GM12878 (cell line): ENCODE data around the gene C16orf78. TPM values are rescaled to one million over a fixed set of nuclear protein-coding genes. Genes with fewer than 3 reads are reported as not detected.

Source experiments
- ATAC-seq: fragments of 200-7000 bp; cut with Tn5 transposase; 3 replicates; pipeline ENCODE4 v1.9.1; 2020; ENCODE audit warnings: mild to moderate bottlenecking, moderate library complexity
- BruUV-seq: library from RNA; stranded (reverse); fragments of 400-500 nt; replicated peaks from 2 replicates; lab custom pipeline; 2021; lab: Mats Ljungman, UMichigan
- CTCF ChIA-PET: fragments of 300-600 bp; sonication (Branson Sonifier 250); formaldehyde crosslinking; extraction: SDS; loops from one replicate; lab custom pipeline; 2021; ENCODE audit warnings: inconsistent platforms; lab: Yijun Ruan, JAX
- POLR2A ChIA-PET: fragments of 350-600 bp; formaldehyde crosslinking; extraction: SDS; loops from one replicate; lab custom pipeline; 2021; ENCODE audit warnings: inconsistent platforms; lab: Charles Lee
- RAD21 ChIA-PET: fragments of 300-600 bp; sonication (Branson Sonifier 250); formaldehyde crosslinking; loops from one replicate; lab custom pipeline; 2023; ENCODE audit warnings: antibody characterized with exemption; ENCODE audit not compliant: unreplicated experiment; lab: Charles Lee
- SMC1A ChIA-PET: fragments of 300-600 bp; sonication (Branson Sonifier 250); formaldehyde crosslinking; loops from one replicate; lab custom pipeline; 2023; ENCODE audit not compliant: unreplicated experiment, uncharacterized antibody; lab: Charles Lee
- DNase-seq: peaks from one replicate; pipeline ENCODE4 v3.0.0-alpha.2; 2011; ENCODE audit warnings: low read depth, low spot score
- FAIRE-seq: peaks from 3 replicates; lab custom pipeline; 2011; peaks lifted over from hg19 to GRCh38; lab: Jason Lieb, UNC
- H2AFZ ChIP-seq: 2 replicates; pipeline ENCODE4 v1.6.0; 2011; ENCODE audit warnings: low read depth, low read length, control low read depth; ENCODE audit not compliant: control insufficient read depth
- H3K27ac ChIP-seq: 2 replicates; pipeline ENCODE4 v1.5.1; 2011; ENCODE audit warnings: control low read depth; ENCODE audit not compliant: control insufficient read depth, insufficient read depth
- H3K27me3 ChIP-seq, 2 experiments: replicated peaks in 1 of 2; 2 replicates each; pipeline versions ENCODE4 v1.6.0 to v1.6.1; 2011; ENCODE audit warnings: low read length in 1 of 2; ENCODE audit not compliant: control insufficient read depth in 2 of 2, insufficient read depth in 2 of 2
- H3K36me3 ChIP-seq, 2 experiments: 2 replicates each; pipeline ENCODE4 v1.5.1; 2011; ENCODE audit warnings: low read length in 1 of 2; ENCODE audit not compliant: control insufficient read depth in 2 of 2, insufficient read depth in 2 of 2
- H3K4me1 ChIP-seq: 2 replicates; pipeline ENCODE4 v1.6.1; 2011; ENCODE audit warnings: mild to moderate bottlenecking, low read length, moderate library complexity, mixed read lengths; ENCODE audit not compliant: control insufficient read depth, insufficient read depth
- H3K4me2 ChIP-seq: 2 replicates; pipeline ENCODE4 v1.6.0; 2011; ENCODE audit warnings: control low read depth; ENCODE audit not compliant: control insufficient read depth, insufficient read depth
- H3K4me3 ChIP-seq: fragments of 200-600 bp; sonication (generic); 2 replicates; pipeline ENCODE4 v1.5.1; 2016
- H3K79me2 ChIP-seq: 2 replicates; pipeline ENCODE4 v1.6.0; 2011; ENCODE audit warnings: low read length; ENCODE audit not compliant: control insufficient read depth, insufficient read depth
- H3K9ac ChIP-seq: 2 replicates; pipeline ENCODE4 v1.8.0; 2011; ENCODE audit warnings: low read length, control low read depth, mixed read lengths; ENCODE audit not compliant: control insufficient read depth, insufficient read depth
- H3K9me3 ChIP-seq: replicated peaks from 3 replicates; pipeline ENCODE4 v1.5.1; 2011; ENCODE audit warnings: mild to moderate bottlenecking, low read length; ENCODE audit not compliant: control insufficient read depth, insufficient read depth
- H4K20me1 ChIP-seq: 2 replicates; pipeline ENCODE4 v1.6.0; 2011; ENCODE audit not compliant: control insufficient read depth, insufficient read depth
- RAD21 ChIP-seq: IDR thresholded peaks from 2 replicates; pipeline ENCODE4 v1.6.1; 2011; ENCODE audit warnings: mild to moderate bottlenecking, low read depth, low read length, moderate library complexity; ENCODE audit not compliant: insufficient read depth
- RAD51 ChIP-seq: fragments of 450-650 bp; IDR thresholded peaks from 2 replicates; pipeline ENCODE4 v1.6.1; 2016; ENCODE audit warnings: moderate library complexity, mild to moderate bottlenecking, inconsistent platforms
- YBX1 ChIP-seq: fragments of 450-650 bp; IDR thresholded peaks from 2 replicates; pipeline ENCODE4 v1.6.1; 2016; ENCODE audit warnings: antibody characterized with exemption
- WGBS: methylation state at CpG from one replicate; pipeline ENCODE4 v1.1.6; 2016; ENCODE audit warnings: low lambda C conversion rate; ENCODE audit not compliant: insufficient replicate concordance, insufficient coverage; ENCODE audit errors: missing lambda C conversion rate; 5-methylcytosine and 5-hydroxymethylcytosine counted together
- in situ Hi-C: fragments of 300-500 bp; cut with MboI; formaldehyde crosslinking; loops from 9 replicates; pipeline ENCODE4 v1.14.3; 2018; ENCODE audit warnings: mixed read lengths
- intact Hi-C: fragments of 100-400 bp; cut with micrococcal nuclease; formaldehyde crosslinking; loops from one replicate; pipeline ENCODE4 v1.14.2; 2022; ENCODE audit not compliant: unreplicated experiment
- polyA plus RNA-seq, 11 experiments: library from polyadenylated mRNA; depleted of rRNA in 4 of 11; unstranded in 6 of 11; stranded (reverse) in 5 of 11; fragments of >200 nt; fragmentation: Nextera tagmentation in 4 of 11; fragmentation: Illumina TruSeq in 1 of 11; extraction: Ambion mirVana in 4 of 11; extraction: Trizol in 1 of 11; gene quantifications; 1 replicate in 1 of 11; 2 replicates in 10 of 11; pipeline versions ENCODE4 v1.2.1 to v1.2.3, GENCODE V29; 2011 to 2016; ENCODE audit warnings: inconsistent platforms in 2 of 11, missing spikeins in 2 of 11, low read depth in 1 of 11
- total RNA-seq, 4 experiments: library from RNA; depleted of rRNA in 3 of 4; stranded (reverse); fragments of >200 nt in 3 of 4; fragmentation: Illumina TruSeq in 1 of 4; extraction: Trizol in 1 of 4; gene quantifications; 2 replicates each; pipeline versions ENCODE4 v1.2.1 to v1.2.3, GENCODE V29; 2013 to 2021
- TF ChIP-seq, protein P1 (sequence below): fragments of 450-650 bp; IDR thresholded peaks from 2 replicates; pipeline ENCODE4 v1.6.1; 2017; ENCODE audit warnings: mild to moderate bottlenecking
- TF ChIP-seq, protein P2 (sequence below), 3 experiments: IDR thresholded peaks in 2 of 3; conservative IDR thresholded peaks in 1 of 3; 2 replicates each; pipeline ENCODE4 v1.5.1; 2011; ENCODE audit warnings: low read depth in 3 of 3, low read length in 3 of 3, mild to moderate bottlenecking in 3 of 3, control low read depth in 2 of 3, moderate library complexity in 2 of 3, inconsistent platforms in 1 of 3, mixed read lengths in 1 of 3; ENCODE audit not compliant: control insufficient read depth in 2 of 3, insufficient read depth in 1 of 3; ENCODE audit errors: extremely low read depth in 1 of 3

Gene C16orf78
- total and polyA plus RNA-seq, 10 of the 15 experiments (the other 5 are each of a cell fraction or from before 2014, with no cell fraction given), result not detected

DNA sequence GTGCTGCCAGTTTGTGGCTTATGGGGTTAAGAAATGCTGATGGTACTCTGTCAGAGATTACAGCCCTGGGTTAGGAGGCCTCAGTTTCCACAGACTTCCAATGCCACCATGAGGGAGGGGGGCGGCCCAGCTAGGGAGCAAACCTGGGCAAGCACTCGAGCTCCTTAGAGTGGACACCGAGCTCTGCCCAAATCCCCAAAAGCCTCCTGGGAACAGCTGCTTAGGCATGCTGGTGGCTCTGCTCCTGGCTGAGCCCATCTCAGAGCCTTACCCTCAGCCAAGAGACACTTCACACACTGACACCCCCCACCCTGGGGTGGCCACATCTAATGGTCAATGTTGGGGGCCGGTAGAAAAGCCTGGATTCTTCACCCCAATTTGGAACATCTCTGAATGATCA lies 66.1 kb downstream of the C16orf78 start:
- in situ Hi-C loops, result no loop called here
- peaks cover 20% of the 10 kb centered on the region for H3K4me1 ChIP-seq
- no peak overlapping the region for H3K27ac ChIP-seq
- no peaks in the 10 kb centered on the region for H3K9me3 ChIP-seq
- H3K27me3 ChIP-seq, result no peaks in the 10 kb centered on the region; a peak in 2 of 4 replicates
- no peak for TF ChIP-seq RAD51
- TF ChIP-seq, all 136 proteins: peak for 0
- Histone ChIP-seq H3K9ac (no peak overlapping the region), H2AFZ (no peak overlapping the region), H3K4me3 (no peak overlapping the region), H3K36me3 (no peaks in the 10 kb centered on the region), H4K20me1 (no peaks in the 10 kb centered on the region), H3K79me2 (no peaks in the 10 kb centered on the region), H3K4me2 (no peak overlapping the region)
- DNase-seq, result no peak
- WGBS, result 63% methylated on average over 4 of the region's 4 CpGs
- ChIA-PET POLR2A (no interaction called here), RAD21 (no interaction called here), CTCF (no interaction called here), SMC1A (no interaction called here)
- FAIRE-seq, result no peak
- no peak for ATAC-seq
- intact Hi-C loops, result no loop called here
- BruUV-seq, result no TSS peak

DNA sequence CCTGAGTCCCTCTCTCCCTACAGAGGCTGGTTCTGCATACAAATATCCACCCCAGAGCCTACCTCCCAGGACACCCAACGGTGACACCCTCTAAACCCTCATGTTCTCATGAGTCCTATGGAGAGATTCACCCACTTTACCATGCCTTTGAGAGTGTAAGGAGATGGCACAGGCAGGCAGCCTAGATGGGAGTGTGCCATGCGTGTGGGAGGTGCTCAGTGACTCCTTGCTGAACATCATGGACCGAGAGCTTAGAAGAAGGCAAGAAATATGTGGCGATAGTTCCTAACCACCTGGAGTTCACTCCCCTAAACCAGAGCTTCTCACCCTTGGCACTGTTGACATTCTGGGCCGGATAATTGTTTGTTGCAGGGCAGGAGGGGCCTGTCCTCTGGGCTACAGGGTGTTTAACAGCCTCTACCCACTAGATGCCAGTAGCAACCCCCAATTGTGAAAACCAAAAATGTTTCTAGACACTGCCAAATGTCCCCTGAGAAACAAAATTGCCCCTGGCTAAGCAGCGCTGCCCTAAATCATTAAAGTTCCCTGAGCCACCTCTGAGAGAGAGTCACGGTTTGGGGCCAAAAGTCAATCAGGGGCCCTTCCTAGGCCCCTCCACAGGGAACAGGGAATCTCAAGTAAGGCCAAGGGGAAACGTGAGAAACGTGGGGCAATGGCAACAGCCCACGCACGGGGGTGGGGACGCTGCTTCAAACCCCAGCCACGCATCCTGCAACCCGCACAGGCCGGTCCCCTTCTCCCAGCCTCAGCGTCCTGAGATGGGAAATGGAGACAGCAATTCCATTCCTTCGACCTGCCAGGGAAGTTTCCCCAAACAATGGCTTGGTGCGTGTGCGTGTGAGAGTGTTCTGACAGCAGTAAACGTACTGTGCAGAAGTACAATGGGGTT lies 66.8 kb downstream of the C16orf78 start:
- H4K20me1 ChIP-seq, result no peaks in the 10 kb centered on the region
- CTCF ChIA-PET, result no interaction called here
- 57% methylated on average over 20 of the region's 20 CpGs for WGBS
- POLR2A ChIA-PET, result no interaction called here
- H3K79me2 ChIP-seq, result no peaks in the 10 kb centered on the region
- SMC1A ChIA-PET, result no interaction called here
- H3K36me3 ChIP-seq, result no peaks in the 10 kb centered on the region
- no peak overlapping the region for H3K9ac ChIP-seq
- no peak for DNase-seq
- H3K4me1 ChIP-seq, result peaks cover 20% of the 10 kb centered on the region
- no peak for FAIRE-seq
- no peak overlapping the region for H3K27ac ChIP-seq
- no peaks in the 10 kb centered on the region; a peak in 1 of 4 replicates for H3K27me3 ChIP-seq
- intact Hi-C loops, result loop anchor here (1.0 kb wide), 1 partner anchor 153 kb away; no protein-coding TSS in a partner anchor
- BruUV-seq, result no TSS peak
- ATAC-seq, result peak; percentile 47
- no peak overlapping the region for H3K4me3 ChIP-seq
- RAD21 ChIA-PET, result no interaction called here
- peak overlapping the region; percentile 8; the same call in 1 of the 2 replicates for H3K4me2 ChIP-seq
- TF ChIP-seq, protein P1, sequence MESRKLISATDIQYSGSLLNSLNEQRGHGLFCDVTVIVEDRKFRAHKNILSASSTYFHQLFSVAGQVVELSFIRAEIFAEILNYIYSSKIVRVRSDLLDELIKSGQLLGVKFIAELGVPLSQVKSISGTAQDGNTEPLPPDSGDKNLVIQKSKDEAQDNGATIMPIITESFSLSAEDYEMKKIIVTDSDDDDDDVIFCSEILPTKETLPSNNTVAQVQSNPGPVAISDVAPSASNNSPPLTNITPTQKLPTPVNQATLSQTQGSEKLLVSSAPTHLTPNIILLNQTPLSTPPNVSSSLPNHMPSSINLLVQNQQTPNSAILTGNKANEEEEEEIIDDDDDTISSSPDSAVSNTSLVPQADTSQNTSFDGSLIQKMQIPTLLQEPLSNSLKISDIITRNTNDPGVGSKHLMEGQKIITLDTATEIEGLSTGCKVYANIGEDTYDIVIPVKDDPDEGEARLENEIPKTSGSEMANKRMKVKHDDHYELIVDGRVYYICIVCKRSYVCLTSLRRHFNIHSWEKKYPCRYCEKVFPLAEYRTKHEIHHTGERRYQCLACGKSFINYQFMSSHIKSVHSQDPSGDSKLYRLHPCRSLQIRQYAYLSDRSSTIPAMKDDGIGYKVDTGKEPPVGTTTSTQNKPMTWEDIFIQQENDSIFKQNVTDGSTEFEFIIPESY, result no peak
- TF ChIP-seq YBX1, result no peak
- TF ChIP-seq, protein P2, sequence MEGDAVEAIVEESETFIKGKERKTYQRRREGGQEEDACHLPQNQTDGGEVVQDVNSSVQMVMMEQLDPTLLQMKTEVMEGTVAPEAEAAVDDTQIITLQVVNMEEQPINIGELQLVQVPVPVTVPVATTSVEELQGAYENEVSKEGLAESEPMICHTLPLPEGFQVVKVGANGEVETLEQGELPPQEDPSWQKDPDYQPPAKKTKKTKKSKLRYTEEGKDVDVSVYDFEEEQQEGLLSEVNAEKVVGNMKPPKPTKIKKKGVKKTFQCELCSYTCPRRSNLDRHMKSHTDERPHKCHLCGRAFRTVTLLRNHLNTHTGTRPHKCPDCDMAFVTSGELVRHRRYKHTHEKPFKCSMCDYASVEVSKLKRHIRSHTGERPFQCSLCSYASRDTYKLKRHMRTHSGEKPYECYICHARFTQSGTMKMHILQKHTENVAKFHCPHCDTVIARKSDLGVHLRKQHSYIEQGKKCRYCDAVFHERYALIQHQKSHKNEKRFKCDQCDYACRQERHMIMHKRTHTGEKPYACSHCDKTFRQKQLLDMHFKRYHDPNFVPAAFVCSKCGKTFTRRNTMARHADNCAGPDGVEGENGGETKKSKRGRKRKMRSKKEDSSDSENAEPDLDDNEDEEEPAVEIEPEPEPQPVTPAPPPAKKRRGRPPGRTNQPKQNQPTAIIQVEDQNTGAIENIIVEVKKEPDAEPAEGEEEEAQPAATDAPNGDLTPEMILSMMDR (IDR thresholded peaks at IDR 0.05 in 2 of 3, conservative IDR thresholded peaks at IDR 0.05 in 1 of 3; ENCODE audit: control insufficient read depth in 2 of 3, extremely low read depth in 1 of 3, insufficient read depth in 1 of 3, low read depth in 3 of 3, low read length in 3 of 3), result peak in 2 of 3 experiments; percentile 11 to 31; a peak in 2 of 6 replicates
- peak; percentile 34; the same call in 1 of the 2 replicates for TF ChIP-seq RAD21
- in situ Hi-C loops, result no loop called here
- H2AFZ ChIP-seq, result peak overlapping the region; percentile 78
- no peaks in the 10 kb centered on the region for H3K9me3 ChIP-seq
